Measurements from ENCODE around the gene QSOX1.

The QSOX1 gene

DNA sequence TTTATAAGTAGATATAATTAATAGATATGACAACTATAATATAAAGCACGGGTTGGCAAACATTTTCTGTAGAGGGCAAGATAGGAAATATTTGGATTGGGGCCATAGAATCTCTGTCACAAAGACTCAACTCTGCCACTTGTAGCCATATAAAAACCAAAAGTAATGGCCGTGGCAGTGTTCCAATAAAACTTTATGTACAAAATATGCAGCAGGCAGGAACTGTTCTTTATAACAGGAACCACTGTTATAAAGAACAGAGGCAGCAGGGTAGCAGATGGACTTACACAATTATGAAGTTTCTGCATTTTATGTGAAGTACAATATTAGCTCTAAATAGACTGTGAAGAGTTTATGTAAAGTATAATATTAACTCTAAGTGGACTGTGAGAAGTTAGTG is 16.9 kb upstream of the QSOX1 start:
- H3K9me3 Mint-ChIP-seq: peaks cover 8% of the 10 kb centered on the region
- H3K4me1 Mint-ChIP-seq: no peaks in the 10 kb centered on the region
- H3K4me3 Mint-ChIP-seq: no peak overlapping the region
- H3K27me3 Mint-ChIP-seq: peaks cover 12% of the 10 kb centered on the region
- peaks cover 2% of the 10 kb centered on the region for H3K36me3 Mint-ChIP-seq
- H3K27ac Mint-ChIP-seq: no peak overlapping the region

DNA sequence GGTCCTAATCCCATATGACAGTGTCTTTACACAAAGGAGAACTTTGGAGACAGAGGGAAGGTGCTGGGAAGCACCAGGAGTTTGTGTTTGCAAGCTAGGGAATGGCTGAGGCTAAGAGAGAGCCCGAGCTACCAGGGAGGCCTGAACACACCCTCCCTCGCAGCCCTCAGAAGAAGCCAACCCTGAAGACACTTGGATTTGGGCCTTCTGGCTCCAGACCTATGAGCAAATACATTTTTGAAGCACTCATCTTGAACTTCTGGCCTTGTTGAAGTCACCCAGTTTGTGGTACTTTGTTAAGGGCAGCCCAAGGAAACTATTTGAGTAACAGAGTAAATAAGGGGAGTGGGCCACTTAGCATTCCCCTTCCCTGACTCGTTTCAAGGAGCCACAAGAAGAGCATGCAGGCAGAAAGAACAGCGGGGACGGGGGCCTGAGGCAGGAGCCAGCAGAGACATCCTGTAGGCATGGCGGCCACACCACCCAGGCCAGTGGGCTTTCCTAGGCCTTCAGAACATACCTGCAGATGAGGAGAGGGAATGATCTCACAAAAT is 13.2 kb upstream of the QSOX1 start:
- Mint-ChIP-seq H3K4me3 (no peak overlapping the region), H3K4me1 (no peaks in the 10 kb centered on the region), H3K27me3 (peaks cover 5% of the 10 kb centered on the region), H3K9me3 (peaks cover 8% of the 10 kb centered on the region), H3K36me3 (peaks cover 2% of the 10 kb centered on the region), H3K27ac (no peak overlapping the region)

DNA sequence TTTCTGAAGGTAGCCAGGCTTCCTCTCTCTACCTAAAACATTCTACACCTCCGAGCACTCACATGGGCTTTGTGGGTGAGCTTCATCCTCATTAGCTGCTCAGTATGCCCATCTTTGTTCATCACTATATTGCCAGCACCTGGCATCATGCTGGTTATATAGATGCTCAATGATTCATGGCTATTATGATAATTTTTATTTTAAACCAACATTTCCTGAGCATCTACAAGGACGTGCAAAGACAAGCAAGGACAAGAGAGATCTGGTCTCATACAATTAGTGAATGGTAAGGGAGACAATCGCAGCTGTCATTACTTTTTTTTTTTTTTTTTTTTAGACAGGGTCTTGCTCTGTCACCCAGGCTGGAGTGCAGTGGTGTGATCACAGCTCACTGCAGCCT is 11.3 kb upstream of the QSOX1 start:
- H3K9me3 Mint-ChIP-seq: no peaks in the 10 kb centered on the region
- no peak overlapping the region for H3K4me3 Mint-ChIP-seq
- no peaks in the 10 kb centered on the region for H3K36me3 Mint-ChIP-seq

DNA sequence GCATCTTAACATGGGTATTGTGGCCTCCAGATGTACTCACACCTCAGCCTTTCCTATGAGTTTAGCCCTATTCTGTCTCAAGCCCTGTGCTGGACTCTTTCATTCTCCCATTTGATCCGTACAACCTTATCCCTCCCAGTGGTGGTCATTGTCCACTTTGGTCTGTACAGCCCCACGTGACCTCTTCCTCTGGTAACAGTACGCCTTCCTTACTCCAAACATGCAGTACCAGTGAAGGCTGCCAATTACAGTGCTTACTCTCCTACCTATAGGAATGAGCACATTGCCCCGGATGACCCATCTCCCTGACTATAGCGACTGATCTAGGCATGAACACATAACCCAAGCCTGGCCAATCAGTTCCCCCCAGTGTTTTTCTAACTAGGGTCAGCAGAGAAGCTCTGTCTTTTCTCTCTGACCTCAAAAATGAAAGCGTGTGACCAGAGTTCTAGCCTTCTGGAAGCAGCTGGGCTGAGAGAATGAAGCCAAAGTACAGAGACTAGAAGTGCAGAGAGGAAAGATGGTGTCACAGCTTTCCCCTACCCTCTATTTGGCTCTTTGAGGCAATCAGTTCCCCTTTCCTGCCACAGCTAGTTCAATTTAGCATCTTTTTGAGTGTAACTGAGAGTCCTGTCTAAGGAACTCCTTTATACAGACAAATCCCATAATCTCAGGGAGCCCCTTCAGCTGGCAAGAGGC is 9.9 kb upstream of the QSOX1 start:
- Mint-ChIP-seq H3K27me3 (no peaks in the 10 kb centered on the region), H3K4me3 (no peak overlapping the region), H3K9me3 (no peaks in the 10 kb centered on the region)

More for the DNA sequence above, 11.3 kb upstream of the QSOX1 start:
- Mint-ChIP-seq H3K4me1 (no peaks in the 10 kb centered on the region), H3K27me3 (no peaks in the 10 kb centered on the region), H3K27ac (no peak overlapping the region)

DNA sequence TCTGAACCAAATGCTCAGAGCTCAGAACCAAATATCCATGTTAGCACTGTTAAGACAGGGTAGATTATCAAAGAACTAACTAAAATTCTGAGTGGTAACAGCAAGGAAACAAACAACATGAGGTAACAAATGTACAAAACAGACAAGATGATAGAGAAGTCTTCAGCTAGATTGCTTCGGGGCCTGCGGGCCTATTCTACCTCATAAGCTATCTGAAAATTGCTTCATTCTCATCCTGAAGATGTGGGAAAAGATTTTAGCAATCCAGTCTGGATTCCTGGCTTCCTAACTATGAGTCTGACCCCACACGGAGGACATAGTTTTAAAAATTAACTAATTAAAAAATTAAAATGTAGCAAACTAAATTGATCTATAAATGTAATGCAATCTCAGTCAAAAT is 9.2 kb upstream of the QSOX1 start:
- Mint-ChIP-seq H3K4me1 (no peaks in the 10 kb centered on the region), H3K27ac (no peak overlapping the region), H3K9me3 (no peaks in the 10 kb centered on the region), H3K4me3 (no peak overlapping the region), H3K27me3 (no peaks in the 10 kb centered on the region), H3K36me3 (no peaks in the 10 kb centered on the region)

More for the DNA sequence above, 9.9 kb upstream of the QSOX1 start:
- Mint-ChIP-seq H3K4me1 (no peaks in the 10 kb centered on the region), H3K36me3 (no peaks in the 10 kb centered on the region), H3K27ac (no peak overlapping the region)

DNA sequence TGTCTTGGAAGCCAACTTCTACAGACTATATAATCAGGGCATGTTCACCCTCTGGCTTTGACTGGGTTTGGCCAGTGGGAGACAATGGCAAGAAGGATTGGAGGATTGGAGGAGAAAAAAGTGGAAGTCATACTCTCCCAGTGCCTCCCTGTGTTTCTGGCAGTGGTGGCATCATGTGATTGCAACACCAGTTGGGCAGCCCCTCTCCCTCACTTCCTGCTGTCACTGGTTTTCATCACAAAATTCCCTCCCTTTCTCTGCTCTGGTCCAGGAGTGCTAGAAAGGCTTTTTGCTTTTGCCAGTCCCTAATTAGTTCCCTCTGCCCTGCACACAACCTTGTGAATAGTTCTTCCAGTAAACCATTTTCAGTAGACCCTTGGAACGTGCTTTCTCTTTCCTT is 3.7 kb upstream of the QSOX1 start:
- no peaks in the 10 kb centered on the region for H3K9me3 Mint-ChIP-seq
- no peak overlapping the region for H3K27ac Mint-ChIP-seq

DNA sequence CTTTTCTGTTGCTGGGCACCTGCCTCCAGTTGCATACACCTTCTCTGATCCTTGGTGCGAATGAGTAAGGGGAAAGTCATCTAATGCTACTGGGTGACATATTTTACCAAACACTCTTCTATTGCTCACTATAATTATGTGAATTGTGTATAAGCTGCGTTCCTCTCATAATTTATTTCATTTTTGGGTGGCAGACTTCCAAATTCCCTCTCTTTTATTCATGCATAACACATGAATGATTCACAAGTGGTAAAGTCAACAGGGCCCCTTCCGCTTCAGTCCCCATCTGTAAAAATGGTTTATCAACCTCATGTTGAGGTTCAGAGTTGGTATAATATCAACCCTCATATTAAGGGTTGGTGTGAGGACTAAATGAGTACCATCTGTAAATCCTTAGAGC is 3.2 kb upstream of the QSOX1 start:
- Mint-ChIP-seq H3K4me1 (peaks cover 15% of the 10 kb centered on the region), H3K27me3 (no peaks in the 10 kb centered on the region), H3K4me3 (no peak overlapping the region)

More for the DNA sequence above, 3.7 kb upstream of the QSOX1 start:
- Mint-ChIP-seq H3K36me3 (no peaks in the 10 kb centered on the region), H3K27me3 (no peaks in the 10 kb centered on the region), H3K4me3 (no peak overlapping the region), H3K4me1 (peaks cover 11% of the 10 kb centered on the region)

DNA sequence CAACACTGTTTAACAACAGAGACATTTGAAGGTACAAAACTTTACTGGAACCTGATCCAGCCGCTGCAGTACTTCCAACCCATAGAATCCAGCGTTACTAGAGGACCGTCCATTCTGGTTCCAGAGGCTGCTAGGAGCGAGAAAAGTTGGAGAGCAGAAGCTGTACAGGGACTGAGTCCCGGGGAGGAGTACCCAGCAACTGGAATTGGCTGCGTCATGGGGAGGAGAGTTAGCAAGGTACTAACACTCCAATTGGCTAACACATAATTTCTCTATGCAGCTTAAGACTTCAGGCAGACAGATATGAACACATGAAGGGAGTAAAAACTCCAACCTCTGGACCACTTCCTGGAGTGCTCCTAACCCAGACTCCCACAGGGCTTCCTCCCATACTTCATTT is 2.1 kb upstream of the QSOX1 start:
- Mint-ChIP-seq H3K27me3 (no peaks in the 10 kb centered on the region), H3K4me3 (peak overlapping the region; percentile 11), H3K9me3 (no peaks in the 10 kb centered on the region), H3K27ac (no peak overlapping the region), H3K36me3 (no peaks in the 10 kb centered on the region), H3K4me1 (peaks cover 22% of the 10 kb centered on the region)

More for the DNA sequence above, 3.2 kb upstream of the QSOX1 start:
- Mint-ChIP-seq H3K27ac (no peak overlapping the region), H3K36me3 (no peaks in the 10 kb centered on the region), H3K9me3 (no peaks in the 10 kb centered on the region)

DNA sequence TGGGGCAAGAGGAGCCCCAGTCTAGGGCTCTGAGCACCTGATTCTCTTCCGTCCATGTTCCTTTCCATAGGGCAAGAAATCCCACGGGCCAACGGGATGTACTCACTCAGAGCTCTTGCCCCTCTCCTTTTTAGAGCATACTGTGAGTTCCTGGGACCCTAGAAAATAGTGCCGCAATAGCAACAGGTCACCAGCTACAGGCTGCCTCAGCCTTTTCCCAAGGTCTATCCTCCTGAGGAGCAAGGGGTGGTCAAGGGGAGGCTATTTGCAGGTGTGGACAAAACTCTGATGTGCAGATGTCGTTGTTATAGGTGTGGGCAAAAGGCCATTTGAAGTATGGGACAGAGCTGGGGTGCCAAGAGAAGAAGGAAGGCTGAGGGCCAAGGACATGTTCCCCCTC is 1.6 kb upstream of the QSOX1 start:
- H3K4me3 Mint-ChIP-seq: no peak overlapping the region
- H3K27ac Mint-ChIP-seq: no peak overlapping the region
- H3K27me3 Mint-ChIP-seq: no peaks in the 10 kb centered on the region
- H3K36me3 Mint-ChIP-seq: no peaks in the 10 kb centered on the region
- H3K9me3 Mint-ChIP-seq: no peaks in the 10 kb centered on the region
- H3K4me1 Mint-ChIP-seq: peaks cover 24% of the 10 kb centered on the region

DNA sequence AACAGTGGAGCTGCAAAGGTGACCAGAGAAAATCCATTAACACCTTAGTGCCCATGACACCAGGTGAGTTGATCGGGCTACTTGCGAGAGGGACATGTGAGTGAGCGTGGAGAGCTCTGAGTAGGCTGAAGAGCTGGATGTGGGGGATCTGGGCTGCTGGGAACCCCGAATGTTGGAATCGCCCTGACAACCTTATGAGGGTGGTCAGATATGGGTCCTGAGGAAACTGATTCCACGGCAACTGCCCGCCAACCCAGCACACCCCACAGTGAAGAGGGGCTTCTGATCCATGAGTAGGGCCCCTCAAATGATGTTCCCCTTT is 705 bp upstream of the QSOX1 start:
- Mint-ChIP-seq H3K9me3 (no peaks in the 10 kb centered on the region), H3K4me3 (peak overlapping the region; percentile 76), H3K27me3 (no peaks in the 10 kb centered on the region), H3K4me1 (peaks cover 28% of the 10 kb centered on the region), H3K27ac (no peak overlapping the region), H3K36me3 (no peaks in the 10 kb centered on the region)

DNA sequence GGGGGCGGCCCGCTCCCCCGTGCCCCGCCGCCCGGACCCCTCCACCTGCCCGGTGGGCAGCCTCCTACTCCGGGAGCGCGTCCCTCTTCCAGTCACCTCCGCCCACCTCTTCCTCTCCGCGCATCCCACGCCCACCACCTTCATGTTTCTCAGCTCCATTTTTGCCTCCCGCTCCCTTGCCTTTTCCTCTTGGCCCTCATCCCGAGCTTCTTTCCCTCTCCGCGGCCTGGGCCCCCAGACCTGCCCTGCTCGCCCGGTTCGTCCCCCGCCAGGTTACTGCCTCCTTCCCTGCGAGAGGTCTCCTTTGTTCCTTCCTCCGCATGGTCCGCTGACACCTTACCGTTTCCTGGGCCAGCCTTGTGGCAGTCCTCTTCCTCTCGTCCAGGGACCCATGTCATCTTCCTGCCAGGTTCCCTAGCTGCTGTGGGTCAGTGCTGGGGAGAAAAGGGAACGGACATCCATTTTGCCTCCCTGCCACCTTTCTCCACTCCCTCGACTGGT is 563 bp downstream of the QSOX1 start:
- Mint-ChIP-seq H3K4me3 (peak overlapping the region; percentile 89), H3K27me3 (no peaks in the 10 kb centered on the region), H3K27ac (peak overlapping the region; percentile 85), H3K36me3 (no peaks in the 10 kb centered on the region), H3K4me1 (peaks cover 34% of the 10 kb centered on the region), H3K9me3 (no peaks in the 10 kb centered on the region)

DNA sequence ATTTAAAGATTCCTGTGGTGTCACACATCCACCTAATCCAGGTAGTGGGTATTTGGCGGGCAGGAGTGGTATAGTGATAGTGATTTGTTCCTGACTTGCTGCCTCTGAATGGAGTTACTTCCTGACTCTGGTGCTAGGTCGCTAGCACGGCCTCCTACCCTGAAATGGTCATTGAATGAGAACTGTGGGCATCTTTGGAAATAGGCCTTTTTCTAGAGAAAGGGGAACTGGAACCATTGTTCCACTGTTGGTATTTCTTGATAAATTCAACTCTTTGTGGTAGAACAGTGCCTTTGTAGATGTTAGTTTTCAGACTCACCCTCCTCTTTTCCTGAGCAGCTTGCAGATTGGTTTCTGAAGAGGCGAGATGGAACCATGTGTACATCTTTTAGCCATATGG is 1.5 kb downstream of the QSOX1 start:
- Mint-ChIP-seq H3K4me1 (peaks cover 34% of the 10 kb centered on the region), H3K27ac (no peak overlapping the region), H3K27me3 (no peaks in the 10 kb centered on the region), H3K4me3 (peak overlapping the region; percentile 89), H3K9me3 (no peaks in the 10 kb centered on the region), H3K36me3 (no peaks in the 10 kb centered on the region)

DNA sequence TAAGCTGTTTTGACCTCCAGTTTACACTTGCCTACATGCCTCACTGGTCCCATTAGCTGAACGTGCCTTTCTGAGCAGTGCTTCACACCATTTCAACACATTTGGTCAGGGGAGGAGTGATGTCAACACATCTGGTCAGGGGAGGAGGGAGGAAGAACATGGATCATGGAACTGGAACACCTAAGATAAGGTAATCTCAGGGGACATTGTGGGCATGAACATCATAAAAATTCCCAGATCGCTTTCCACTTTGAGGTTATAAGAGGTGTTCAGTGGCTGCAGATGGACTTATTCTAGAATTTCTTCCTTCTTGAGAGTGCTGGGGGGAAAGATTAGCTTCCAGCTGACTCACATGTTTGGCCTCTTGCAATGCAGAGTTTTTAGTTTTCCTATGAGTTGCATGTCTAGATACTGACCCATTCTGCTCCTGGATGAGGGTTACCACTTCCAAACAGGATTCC is 2.0 kb downstream of the QSOX1 start:
- peaks cover 34% of the 10 kb centered on the region for H3K4me1 Mint-ChIP-seq
- H3K27ac Mint-ChIP-seq: no peak overlapping the region
- H3K36me3 Mint-ChIP-seq: no peaks in the 10 kb centered on the region
- no peaks in the 10 kb centered on the region for H3K27me3 Mint-ChIP-seq
- no peaks in the 10 kb centered on the region for H3K9me3 Mint-ChIP-seq
- no peak overlapping the region for H3K4me3 Mint-ChIP-seq

DNA sequence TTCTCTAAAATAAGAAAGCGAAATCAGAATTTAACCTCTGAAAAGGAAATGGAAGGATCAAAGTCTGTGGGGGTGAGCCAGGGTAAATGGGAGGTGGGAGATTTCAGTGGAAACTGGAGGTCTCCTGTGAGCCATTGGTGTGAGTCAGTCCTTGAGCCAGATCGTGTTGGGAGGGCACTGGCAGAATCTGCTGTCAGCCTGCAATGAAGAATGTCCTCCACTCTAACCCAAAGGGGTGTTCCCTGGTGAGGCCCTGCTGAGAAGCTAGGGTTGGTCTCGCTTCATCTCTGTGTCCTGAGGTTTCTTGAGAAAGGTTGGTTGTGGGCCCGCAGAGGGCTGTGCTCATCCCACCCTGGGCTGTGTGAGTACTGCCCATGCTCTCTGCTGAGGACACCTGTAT is 2.4 kb downstream of the QSOX1 start:
- Mint-ChIP-seq H3K27ac (no peak overlapping the region), H3K27me3 (no peaks in the 10 kb centered on the region), H3K4me1 (peaks cover 34% of the 10 kb centered on the region), H3K9me3 (no peaks in the 10 kb centered on the region), H3K4me3 (no peak overlapping the region), H3K36me3 (no peaks in the 10 kb centered on the region)

DNA sequence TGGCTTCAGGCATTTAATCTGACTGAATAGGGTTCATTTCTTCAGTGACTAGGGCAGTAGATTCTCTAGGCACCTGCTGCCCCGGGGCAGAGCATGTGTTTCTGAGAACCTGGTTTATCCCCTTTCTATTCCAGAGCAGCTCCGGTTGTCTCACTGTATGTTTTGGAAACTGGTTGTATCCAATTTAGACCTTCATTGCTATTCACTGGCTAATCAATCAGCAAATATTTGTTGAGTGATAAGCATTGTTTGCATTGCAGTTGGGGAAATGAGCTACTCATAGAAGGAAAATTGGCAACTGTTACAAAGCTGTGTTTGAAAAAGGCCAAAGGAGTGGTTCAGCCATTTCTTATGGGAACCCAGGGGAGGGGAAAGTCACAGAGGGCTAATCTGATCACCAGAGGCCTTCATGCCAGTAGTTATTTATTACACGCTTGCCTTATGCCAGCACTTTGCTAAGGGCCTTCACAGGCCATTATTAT is 2.9 kb downstream of the QSOX1 start:
- H3K27ac Mint-ChIP-seq: no peak overlapping the region
- H3K27me3 Mint-ChIP-seq: no peaks in the 10 kb centered on the region
- H3K9me3 Mint-ChIP-seq: no peaks in the 10 kb centered on the region
- H3K4me3 Mint-ChIP-seq: no peak overlapping the region
- peaks cover 34% of the 10 kb centered on the region for H3K4me1 Mint-ChIP-seq
- no peaks in the 10 kb centered on the region for H3K36me3 Mint-ChIP-seq

All from activated naive CD4-positive, alpha-beta T cell treated with anti-CD3 and anti-CD28 coated beads, Interleukin-2, amount 50 U/mL, for 24 hours (primary cell).